OCI-LY3 (cell line): Measurements from ENCODE around the gene CFAP91.

Experiments used
- H2AFZ ChIP-seq: fragments of 200-600, 300-600 bp; shearing (Covaris generic); 2 replicates; pipeline ENCODE4 v1.6.0; 2014; ENCODE audit warnings: antibody characterized with exemption, low read depth, low read length
- H3K27ac ChIP-seq: fragments of 200-600, 300-600 bp; sonication (generic); 2 replicates; pipeline ENCODE4 v1.5.1; 2014; ENCODE audit warnings: mild to moderate bottlenecking, low read length, moderate library complexity, mixed read lengths
- H3K27me3 ChIP-seq: fragments of 200-600, 300-600 bp; sonication (generic); 2 replicates; pipeline ENCODE4 v1.6.1; 2014; ENCODE audit warnings: low read depth, low read length, mixed read lengths
- H3K36me3 ChIP-seq: fragments of 200-600, 300-600 bp; sonication (generic); replicated peaks from 2 replicates; pipeline ENCODE3; 2014; ENCODE audit warnings: low read depth, low read length, mixed read lengths
- H3K4me1 ChIP-seq: fragments of 300-600, 200-600 bp; sonication (generic); 2 replicates; pipeline ENCODE4 v1.6.1; 2014; ENCODE audit warnings: low read length, mixed read lengths
- H3K4me2 ChIP-seq: fragments of 200-600, 300-600 bp; sonication (generic); 2 replicates; pipeline ENCODE4 v1.6.1; 2014; ENCODE audit warnings: low read length, mixed read lengths
- H3K4me3 ChIP-seq: fragments of 300-600, 200-600 bp; sonication (generic); 2 replicates; pipeline ENCODE4 v1.5.1; 2014; ENCODE audit warnings: antibody characterized with exemption, mild to moderate bottlenecking, low read length, moderate library complexity
- H3K79me2 ChIP-seq: fragments of 300-600, 200-600 bp; shearing (Covaris generic); 2 replicates; pipeline ENCODE4 v1.6.1; 2014; ENCODE audit warnings: mild to moderate bottlenecking, low read length, mixed read lengths
- H3K9ac ChIP-seq: fragments of 300-600, 200-600 bp; shearing (Covaris generic); 2 replicates; pipeline ENCODE4 v1.6.0; 2014; ENCODE audit warnings: mild to moderate bottlenecking, low read length, moderate library complexity
- H3K9me3 ChIP-seq: fragments of 200-600, 300-600 bp; shearing (Covaris generic); 2 replicates; pipeline ENCODE4 v1.6.1; 2014; ENCODE audit warnings: low read length, mixed read lengths; ENCODE audit not compliant: insufficient read depth
- H4K20me1 ChIP-seq: fragments of 200-600, 300-600 bp; sonication (generic); 2 replicates; pipeline ENCODE4 v1.6.1; 2016; ENCODE audit warnings: low read length, mixed read lengths; ENCODE audit not compliant: insufficient read depth
- EZH2phosphoT487 ChIP-seq: fragments of 200-600 bp; shearing (Covaris generic); IDR thresholded peaks from 2 replicates; pipeline ENCODE4 v1.6.1; 2018; ENCODE audit warnings: antibody characterized with exemption, mixed run types, low read depth
- TF ChIP-seq, protein P1 (sequence below): fragments of 200-600, 300-600 bp; sonication (generic); IDR thresholded peaks from 2 replicates; pipeline ENCODE4 v1.5.1; 2014; ENCODE audit warnings: antibody characterized with exemption, low read length, low read depth

The CFAP91 gene

DNA sequence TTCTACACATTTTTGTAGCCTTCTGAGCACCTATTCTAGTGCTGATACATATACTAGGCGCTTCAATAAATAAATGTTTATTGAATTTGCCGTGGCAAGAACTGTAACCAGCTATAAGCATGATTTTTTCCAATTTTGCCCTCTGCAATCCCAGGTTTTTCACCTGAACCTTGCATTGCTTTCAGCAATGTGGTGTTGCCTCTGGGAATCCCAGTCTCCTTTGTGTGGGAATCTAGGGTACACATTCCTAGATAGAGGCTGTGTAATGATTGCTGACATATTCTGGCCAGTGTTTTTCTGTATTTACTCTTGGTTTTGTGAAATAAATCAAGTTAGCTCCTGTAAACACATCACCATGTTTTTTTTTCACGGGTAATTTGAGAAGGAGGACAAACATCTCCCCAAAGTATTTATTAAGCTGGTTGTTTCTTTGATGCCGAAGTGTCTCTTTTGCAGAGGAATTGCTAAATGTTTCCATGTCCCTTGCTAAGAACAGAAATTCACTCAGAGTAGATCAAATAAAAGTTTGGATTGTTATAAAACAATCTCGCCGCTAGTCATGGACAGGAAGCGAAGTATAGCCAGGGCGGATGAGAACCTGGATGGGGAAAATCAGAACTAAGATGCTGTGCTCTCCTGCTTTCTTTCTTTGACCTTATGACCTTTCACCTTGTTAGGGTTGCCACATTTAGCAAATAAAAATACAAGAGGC lies 1.2 kb downstream of the CFAP91 start:
- no peak for TF ChIP-seq EZH2phosphoT487
- TF ChIP-seq, protein P1, sequence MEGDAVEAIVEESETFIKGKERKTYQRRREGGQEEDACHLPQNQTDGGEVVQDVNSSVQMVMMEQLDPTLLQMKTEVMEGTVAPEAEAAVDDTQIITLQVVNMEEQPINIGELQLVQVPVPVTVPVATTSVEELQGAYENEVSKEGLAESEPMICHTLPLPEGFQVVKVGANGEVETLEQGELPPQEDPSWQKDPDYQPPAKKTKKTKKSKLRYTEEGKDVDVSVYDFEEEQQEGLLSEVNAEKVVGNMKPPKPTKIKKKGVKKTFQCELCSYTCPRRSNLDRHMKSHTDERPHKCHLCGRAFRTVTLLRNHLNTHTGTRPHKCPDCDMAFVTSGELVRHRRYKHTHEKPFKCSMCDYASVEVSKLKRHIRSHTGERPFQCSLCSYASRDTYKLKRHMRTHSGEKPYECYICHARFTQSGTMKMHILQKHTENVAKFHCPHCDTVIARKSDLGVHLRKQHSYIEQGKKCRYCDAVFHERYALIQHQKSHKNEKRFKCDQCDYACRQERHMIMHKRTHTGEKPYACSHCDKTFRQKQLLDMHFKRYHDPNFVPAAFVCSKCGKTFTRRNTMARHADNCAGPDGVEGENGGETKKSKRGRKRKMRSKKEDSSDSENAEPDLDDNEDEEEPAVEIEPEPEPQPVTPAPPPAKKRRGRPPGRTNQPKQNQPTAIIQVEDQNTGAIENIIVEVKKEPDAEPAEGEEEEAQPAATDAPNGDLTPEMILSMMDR = no peak
- Histone ChIP-seq H3K27ac (no peak overlapping the region), H3K9ac (no peak overlapping the region), H4K20me1 (no peaks in the 10 kb centered on the region), H3K27me3 (no peaks in the 10 kb centered on the region), H3K36me3 (peaks cover 3% of the 10 kb centered on the region), H3K4me3 (peak overlapping the region; percentile 78), H3K4me2 (peak overlapping the region; percentile 77), H3K9me3 (no peaks in the 10 kb centered on the region), H3K79me2 (peaks cover 12% of the 10 kb centered on the region), H2AFZ (no peak overlapping the region), H3K4me1 (peaks cover 54% of the 10 kb centered on the region)

DNA sequence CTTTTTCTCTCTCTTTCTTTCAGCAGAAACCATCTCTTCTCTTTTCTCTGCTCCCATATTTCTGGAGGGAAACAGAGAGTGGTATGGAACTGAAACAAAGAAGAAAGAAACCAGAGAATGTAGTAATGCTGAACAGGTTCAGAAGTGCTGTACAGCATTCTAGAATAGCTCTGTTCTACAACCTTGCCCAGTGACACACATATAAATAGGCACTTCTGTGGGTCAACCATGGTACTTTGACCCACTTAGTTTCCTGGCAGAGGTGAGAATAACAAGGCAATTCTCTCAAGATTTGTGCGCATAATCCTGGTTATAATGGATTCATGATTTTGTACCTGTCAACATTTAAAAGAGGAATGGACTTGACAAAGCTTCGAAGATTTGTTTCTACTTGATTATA lies 12.3 kb downstream of the CFAP91 start:
- no peak overlapping the region for H2AFZ ChIP-seq
- H3K9ac ChIP-seq = no peak overlapping the region
- TF ChIP-seq, protein P1 = no peak
- TF ChIP-seq EZH2phosphoT487 = no peak
- H3K27me3 ChIP-seq = no peaks in the 10 kb centered on the region
- no peaks in the 10 kb centered on the region for H4K20me1 ChIP-seq
- H3K36me3 ChIP-seq = peaks cover 10% of the 10 kb centered on the region
- no peak overlapping the region for H3K27ac ChIP-seq
- H3K4me1 ChIP-seq = peaks cover 14% of the 10 kb centered on the region
- no peak overlapping the region for H3K4me3 ChIP-seq
- H3K79me2 ChIP-seq = no peaks in the 10 kb centered on the region
- no peaks in the 10 kb centered on the region for H3K9me3 ChIP-seq
- no peak overlapping the region for H3K4me2 ChIP-seq

DNA sequence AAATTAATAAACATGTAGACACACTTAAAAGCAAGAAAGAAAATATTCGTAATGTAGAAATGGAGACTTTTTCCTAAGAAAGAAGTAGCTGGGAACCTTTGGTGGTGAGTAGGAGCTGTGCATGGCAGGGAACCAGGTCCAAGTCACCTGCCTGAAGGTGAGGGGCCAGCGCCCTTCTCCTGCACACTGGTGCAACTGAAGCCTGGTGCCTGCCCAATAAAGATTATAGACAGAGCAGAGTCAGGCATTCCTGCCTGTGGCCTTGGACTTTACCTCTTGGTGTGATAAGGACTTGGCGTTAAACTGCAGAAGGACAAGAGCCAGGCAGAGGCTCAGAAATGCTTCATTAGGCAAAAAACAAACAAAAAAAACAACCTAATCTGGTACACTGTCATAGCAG lies 14.2 kb downstream of the CFAP91 start:
- Histone ChIP-seq H3K36me3 (peaks cover 7% of the 10 kb centered on the region), H3K27ac (no peak overlapping the region)
- TF ChIP-seq, protein P1 = no peak
- TF ChIP-seq EZH2phosphoT487 = no peak

DNA sequence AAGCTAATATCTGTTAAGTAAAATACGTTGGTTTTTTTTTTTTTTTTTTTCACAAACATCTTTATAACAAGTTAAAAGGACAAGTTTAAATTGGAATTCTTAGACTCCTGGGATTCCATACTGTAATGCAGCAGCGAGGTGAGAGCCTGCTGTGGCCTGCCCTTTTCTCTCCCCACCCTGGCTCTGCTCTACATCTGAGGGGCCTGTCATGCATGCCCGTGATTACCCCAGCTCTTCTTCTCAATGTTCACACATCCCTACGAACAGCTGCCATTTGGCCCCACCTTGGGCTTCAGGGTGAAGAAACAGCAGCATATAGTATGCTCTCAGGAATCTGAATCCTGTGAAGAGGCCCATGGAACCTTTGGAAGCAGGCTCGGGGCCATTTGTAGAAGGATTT lies 14.7 kb downstream of the CFAP91 start:
- TF ChIP-seq, protein P1 = no peak
- TF ChIP-seq EZH2phosphoT487 = no peak
- H3K27me3 ChIP-seq = no peaks in the 10 kb centered on the region
- no peaks in the 10 kb centered on the region for H4K20me1 ChIP-seq
- no peaks in the 10 kb centered on the region for H3K79me2 ChIP-seq
- H3K4me3 ChIP-seq = no peak overlapping the region
- no peaks in the 10 kb centered on the region for H3K9me3 ChIP-seq
- H2AFZ ChIP-seq = no peak overlapping the region
- H3K27ac ChIP-seq = no peak overlapping the region
- H3K4me1 ChIP-seq = peaks cover 14% of the 10 kb centered on the region
- H3K9ac ChIP-seq = no peak overlapping the region
- H3K36me3 ChIP-seq = peaks cover 7% of the 10 kb centered on the region
- H3K4me2 ChIP-seq = no peak overlapping the region

More for the DNA sequence above, 14.2 kb downstream of the CFAP91 start:
- no peaks in the 10 kb centered on the region for H3K9me3 ChIP-seq
- no peak overlapping the region for H3K9ac ChIP-seq
- no peaks in the 10 kb centered on the region for H3K27me3 ChIP-seq
- no peak overlapping the region for H2AFZ ChIP-seq
- no peak overlapping the region for H3K4me2 ChIP-seq
- H4K20me1 ChIP-seq = no peaks in the 10 kb centered on the region
- no peak overlapping the region for H3K4me3 ChIP-seq
- H3K79me2 ChIP-seq = no peaks in the 10 kb centered on the region
- H3K4me1 ChIP-seq = peaks cover 14% of the 10 kb centered on the region
